Activated T-cell treated with anti-CD3 and anti-CD28 coated beads, Interleukin-2, amount 50 U/mL, for 1 hour (primary cell): Measurements from ENCODE around the gene IL17RD.

Experiments used
- DNase-seq: peaks from one replicate; pipeline ENCODE4 v3.0.0-alpha.2; 2020

Gene IL17RD

DNA sequence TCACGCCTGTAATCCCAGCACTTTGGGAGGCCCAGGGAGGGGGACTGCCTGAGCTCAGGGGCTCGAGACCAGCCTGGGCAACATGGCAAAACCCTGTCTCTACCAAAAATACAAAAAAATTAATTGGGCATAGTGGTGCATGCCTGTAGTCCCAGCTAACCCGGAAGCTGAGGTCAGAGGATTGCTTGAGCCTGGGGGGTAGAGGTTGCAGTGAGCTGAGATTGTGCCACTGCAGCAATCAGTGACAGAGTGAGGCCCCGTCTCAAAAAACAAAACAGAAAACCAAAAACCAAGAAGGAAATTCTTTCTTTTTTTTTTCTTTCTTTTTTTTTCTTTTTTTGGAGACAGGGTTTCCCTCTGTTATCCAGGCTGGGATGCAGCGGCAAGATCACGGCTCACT lies 101.2 kb downstream of the IL17RD start:
- no peak for DNase-seq

- DNase-seq, result no peak
Measured at GRCh38 chr3:57063032-57063431, 102.1 kb downstream of the IL17RD start.

DNA sequence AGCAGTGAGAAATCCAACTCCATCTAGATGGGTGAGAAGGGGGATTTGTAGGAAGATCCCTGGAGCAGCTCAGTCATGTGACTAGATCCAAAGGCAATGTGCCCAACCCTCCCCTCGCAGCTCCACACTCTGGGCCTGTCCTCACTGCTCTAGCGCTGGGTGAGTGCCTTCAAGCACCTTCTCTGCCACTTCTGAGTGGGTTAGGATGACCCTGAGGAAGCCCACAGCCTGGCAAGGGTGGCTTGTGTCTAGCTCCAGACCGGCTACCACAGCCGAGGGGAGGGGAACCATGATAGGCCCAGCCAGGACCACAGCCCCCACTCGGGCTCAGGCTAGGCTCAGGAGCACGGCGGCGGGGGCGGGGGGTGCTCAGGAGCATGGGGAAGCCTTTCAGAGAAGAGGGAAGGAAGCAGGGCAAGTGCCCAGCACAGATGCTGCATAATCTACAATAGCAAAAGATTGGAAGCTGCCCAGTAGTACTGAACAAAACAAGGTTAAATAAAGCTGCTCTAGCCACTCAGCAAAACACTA lies 103.0 kb downstream of the IL17RD start:
- no peak for DNase-seq

DNA sequence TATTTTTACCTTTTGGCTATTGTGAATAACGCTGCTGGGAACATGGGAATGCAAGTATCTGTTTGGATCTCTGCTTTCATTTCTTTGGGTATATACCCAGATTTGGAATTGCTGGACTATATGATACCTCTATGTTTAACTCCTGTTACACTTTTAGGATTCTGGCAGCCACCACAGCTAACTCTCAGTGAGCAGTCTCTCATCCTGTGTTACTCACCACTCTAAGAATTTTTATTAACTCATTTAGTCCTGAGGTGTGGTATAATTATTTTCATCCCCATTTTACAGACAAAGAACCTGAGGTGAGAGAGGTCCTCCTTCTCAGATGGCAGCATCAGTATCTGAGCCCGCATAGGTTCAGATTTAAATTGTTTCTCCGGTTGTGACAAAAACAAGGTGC lies 103.6 kb downstream of the IL17RD start:
- no peak for DNase-seq

GRCh38 chr3:57060089-57060821 lies 104.9 kb downstream of the IL17RD start, which contains the start of gene SPATA12:
Gene SPATA12, plus strand, starts transcription at chr3:57060664. Its CDS starts 13,031 bp downstream, at chr3:57073695.
- DNase-seq, result no peak

DNA sequence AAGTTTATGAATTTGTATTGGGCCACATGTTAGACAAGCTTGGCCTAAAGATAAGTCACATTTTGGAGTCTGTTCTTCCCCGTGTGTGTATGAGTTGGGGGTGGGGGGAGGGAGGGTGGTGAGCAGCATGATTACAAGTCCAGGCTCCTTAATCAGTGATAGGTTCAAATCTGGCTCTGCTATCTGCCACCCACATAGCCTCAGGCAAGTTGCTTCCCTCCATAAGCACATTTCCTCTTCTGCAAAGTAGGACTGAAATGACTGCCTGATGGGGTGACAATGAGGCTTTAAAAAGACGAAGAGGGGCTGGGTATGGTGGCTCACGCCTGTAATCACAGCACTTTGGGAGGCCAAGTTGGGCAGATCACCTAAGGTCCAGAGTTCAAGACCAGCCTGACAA lies 105.7 kb downstream of the IL17RD start:
- DNase-seq, result no peak

GRCh38 chr3:57057351-57057750 lies 107.8 kb downstream of the IL17RD start:
- no peak for DNase-seq

GRCh38 chr3:57053122-57053521 lies 112.0 kb downstream of the IL17RD start:
- no peak for DNase-seq

DNA sequence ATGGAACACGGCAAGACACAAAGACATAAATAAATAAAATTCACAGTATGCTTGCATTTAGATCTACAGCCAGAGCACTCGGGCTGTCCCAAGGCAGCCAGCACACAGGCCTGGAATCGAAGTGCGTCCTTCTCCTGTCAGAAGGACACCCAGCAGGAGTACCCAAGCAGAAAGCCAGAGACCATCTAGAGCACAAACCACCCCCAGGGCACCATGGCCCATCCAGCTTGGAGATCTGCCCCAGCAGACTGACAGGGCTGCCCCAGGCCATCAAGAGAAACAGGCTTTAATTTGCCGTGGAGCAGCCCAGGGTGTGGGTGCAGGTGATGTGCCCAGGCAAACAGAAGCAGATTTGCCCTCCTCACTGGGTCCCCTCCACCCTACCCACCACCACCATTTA lies 112.5 kb downstream of the IL17RD start:
- no peak for DNase-seq

DNA sequence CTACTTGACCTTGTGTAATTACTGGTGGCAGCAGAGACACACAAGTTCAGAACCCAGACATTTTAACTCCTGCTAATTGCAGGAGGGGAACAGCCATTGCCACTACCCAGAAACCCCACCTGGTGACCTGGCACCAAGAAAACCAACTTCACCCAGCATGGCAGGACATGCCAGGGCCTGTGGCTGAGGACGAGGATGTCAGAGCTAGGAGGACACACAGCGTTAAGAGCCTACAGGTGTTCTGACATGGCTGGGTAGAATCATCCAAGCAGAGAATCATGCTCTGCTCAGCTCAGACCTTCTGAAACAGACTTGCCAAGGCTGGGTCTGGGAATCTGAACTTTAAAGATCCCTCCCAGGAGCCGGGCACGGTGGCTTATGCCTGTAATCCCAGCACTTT lies 116.4 kb downstream of the IL17RD start:
- no peak for DNase-seq

- DNase-seq, result no peak
Measured at GRCh38 chr3:57048052-57048671, 117.0 kb downstream of the IL17RD start.

DNA sequence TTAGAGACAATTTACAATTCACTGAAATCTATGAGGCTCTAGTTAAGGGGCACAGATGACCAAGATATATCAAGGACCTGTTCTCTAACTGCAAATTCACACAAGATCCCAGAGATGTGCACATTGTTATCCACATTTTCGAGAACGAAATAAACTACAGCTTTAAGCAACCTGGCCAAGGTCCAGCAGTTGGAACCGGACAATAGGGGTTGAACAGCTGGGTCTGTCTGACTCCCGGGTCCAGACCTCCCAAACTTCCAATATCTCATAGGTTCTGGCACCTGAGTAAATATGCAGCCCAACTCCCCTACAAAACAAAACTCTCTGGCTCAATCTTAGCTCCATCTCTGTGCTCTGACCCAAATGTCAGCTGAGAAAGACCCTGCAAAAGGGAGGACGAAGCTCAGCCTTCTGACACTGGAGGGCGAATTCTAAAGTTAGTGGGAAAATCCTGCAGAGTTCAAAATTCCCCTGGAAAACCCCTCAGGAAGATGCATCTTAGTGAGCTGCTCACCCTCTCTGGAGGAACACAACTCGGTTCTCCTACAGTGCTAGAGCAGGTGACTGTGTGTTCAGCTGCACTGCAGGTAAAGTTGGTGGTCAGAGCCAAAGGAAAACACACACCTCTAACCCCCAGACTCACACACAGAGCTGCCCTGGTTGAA lies 118.9 kb downstream of the IL17RD start:
- no peak for DNase-seq

DNA sequence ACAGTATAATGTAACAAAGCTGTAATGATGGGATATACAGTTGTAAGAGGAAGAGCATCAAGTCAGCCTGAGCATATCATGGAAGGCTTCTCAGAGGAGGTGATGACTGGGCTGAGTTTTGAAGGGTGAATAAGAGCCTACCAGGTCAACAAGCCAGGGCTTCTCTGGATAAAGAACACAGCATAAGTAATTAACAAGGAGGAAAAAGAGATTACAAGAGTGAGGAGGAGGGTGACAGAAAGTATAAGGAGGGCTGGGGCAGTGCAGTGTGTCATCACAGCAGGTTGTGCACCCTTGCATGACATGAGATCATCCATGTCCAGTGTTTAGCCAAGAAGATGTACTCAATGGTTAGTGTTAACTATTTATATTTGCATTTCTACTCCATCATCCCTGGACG lies 121.6 kb downstream of the IL17RD start:
- DNase-seq, result no peak

GRCh38 chr3:57041674-57042073 lies 123.5 kb downstream of the IL17RD start:
- no peak for DNase-seq
